Kidney epithelial cell (primary cell): ENCODE results near the gene PRR23E. TPM values are rescaled to one million over a fixed set of nuclear protein-coding genes. Genes with fewer than 3 reads are reported as not detected.

Source experiments
- DNase-seq: peaks from one replicate; pipeline ENCODE4 v3.0.0-alpha.2; 2010; ENCODE audit warnings: low read depth
- H3K27me3 ChIP-seq: 2 replicates; pipeline ENCODE4 v1.6.0; 2011; ENCODE audit warnings: low read length; ENCODE audit not compliant: control insufficient read depth, insufficient read depth
- H3K36me3 ChIP-seq: 2 replicates; pipeline ENCODE4 v1.5.1; 2011; ENCODE audit warnings: low read length; ENCODE audit not compliant: control insufficient read depth, insufficient read depth
- H3K4me3 ChIP-seq: 2 replicates; pipeline ENCODE4 v1.5.1; 2011; ENCODE audit warnings: low read depth, mild to moderate bottlenecking, control low read depth, low read length
- total RNA-seq: library from RNA; depleted of rRNA; stranded (reverse); fragments of >200 nt; gene quantifications from 2 replicates; pipeline ENCODE4 v1.2.3, GENCODE V29; 2015
- TF ChIP-seq, protein P1 (sequence below): IDR thresholded peaks from 2 replicates; pipeline ENCODE4 v1.5.1; 2011; ENCODE audit warnings: mild to moderate bottlenecking, moderate library complexity, low read length, control low read depth, inconsistent platforms; ENCODE audit not compliant: insufficient read depth, poor library complexity, severe bottlenecking

Gene PRR23E
- total RNA-seq, 1 donor from 2014 or later = not detected

DNA sequence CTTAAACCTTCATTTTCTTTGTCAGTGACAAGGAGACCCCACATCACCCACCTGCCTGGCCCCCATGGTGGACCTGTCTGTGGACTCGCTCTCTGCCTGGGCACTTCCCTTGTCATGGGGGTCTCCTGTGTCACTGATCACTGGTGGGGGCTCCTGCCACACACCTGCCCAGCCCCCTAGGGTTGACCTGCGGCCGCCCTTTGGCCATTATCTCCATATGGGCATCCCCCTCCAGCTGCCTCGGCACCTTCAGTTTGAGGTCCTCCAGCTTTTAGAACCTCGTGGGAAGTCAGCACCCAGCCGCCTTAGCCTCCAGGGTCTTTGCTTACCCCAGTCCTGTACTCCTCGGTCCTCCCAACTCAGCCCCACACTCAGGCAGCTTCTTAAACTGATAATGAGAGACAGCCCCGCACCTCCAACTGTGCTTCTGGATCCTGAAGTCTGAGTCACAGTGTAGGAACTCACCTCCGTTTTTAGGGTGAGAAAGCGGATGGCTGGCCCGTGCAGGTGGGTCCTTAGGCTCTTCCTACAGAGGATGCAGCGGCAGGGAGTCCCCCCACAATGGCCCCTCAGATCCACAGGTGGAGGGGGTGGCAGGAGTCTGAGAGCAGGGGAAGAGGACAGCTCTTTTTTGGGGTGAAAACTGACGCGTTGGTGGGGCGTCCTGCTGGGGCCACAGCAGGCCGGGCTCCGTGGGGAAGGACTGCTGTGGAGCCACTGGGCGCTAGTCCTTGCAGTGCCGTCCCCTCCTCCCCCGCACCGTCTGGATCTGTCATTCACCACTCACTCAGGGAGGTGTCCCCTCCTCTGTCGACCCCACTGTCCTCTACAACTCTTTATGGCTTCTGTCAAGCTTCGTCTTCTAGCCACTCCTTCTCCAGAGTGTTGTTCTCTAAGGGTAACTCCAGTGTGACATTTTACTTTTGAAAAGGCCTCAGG is 8.7 kb upstream of the PRR23E start:
- DNase-seq = no peak
- TF ChIP-seq, protein P1, sequence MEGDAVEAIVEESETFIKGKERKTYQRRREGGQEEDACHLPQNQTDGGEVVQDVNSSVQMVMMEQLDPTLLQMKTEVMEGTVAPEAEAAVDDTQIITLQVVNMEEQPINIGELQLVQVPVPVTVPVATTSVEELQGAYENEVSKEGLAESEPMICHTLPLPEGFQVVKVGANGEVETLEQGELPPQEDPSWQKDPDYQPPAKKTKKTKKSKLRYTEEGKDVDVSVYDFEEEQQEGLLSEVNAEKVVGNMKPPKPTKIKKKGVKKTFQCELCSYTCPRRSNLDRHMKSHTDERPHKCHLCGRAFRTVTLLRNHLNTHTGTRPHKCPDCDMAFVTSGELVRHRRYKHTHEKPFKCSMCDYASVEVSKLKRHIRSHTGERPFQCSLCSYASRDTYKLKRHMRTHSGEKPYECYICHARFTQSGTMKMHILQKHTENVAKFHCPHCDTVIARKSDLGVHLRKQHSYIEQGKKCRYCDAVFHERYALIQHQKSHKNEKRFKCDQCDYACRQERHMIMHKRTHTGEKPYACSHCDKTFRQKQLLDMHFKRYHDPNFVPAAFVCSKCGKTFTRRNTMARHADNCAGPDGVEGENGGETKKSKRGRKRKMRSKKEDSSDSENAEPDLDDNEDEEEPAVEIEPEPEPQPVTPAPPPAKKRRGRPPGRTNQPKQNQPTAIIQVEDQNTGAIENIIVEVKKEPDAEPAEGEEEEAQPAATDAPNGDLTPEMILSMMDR = no peak
- no peaks in the 10 kb centered on the region for H3K27me3 ChIP-seq
- H3K4me3 ChIP-seq = no peak overlapping the region
- no peaks in the 10 kb centered on the region for H3K36me3 ChIP-seq

DNA sequence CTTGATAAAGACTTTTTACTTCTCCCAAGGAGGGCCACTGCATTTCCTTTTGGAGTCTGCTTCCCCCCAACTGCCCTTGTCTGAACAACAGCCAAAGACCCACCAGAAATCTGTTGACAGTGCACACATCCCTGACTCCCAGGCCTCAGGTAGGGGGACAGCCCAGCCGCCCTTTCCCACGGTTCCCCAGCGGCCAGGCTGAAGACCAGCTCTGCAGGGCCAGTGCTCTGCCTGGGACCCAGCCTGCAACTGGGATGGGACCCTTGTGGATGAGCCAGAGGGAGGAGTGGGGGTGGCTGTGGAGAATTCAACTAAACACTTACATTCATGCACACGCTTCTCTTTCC is 8.1 kb upstream of the PRR23E start:
- no peak overlapping the region for H3K4me3 ChIP-seq
- H3K36me3 ChIP-seq = no peaks in the 10 kb centered on the region
- DNase-seq = no peak
- no peaks in the 10 kb centered on the region for H3K27me3 ChIP-seq
- TF ChIP-seq, protein P1 = no peak

DNA sequence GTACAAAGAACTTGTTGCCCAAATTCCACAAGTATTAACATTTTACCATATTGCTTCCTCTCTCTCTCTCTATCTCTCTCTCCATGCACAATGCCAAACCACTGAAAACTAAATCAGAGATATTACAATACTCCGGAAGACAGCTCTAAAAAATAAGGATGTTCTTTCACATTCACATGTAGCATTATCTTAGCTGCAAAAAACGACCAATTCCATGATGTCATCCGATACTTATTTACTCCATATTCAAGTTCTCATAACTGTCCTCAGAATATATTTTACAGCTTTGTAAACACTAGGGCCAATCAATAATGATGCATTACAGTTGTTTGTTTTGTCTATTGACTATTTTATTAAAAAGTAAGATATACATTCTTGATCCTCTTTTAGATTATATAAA is 7.7 kb upstream of the PRR23E start:
- no peaks in the 10 kb centered on the region for H3K36me3 ChIP-seq
- no peak overlapping the region for H3K4me3 ChIP-seq
- TF ChIP-seq, protein P1 = no peak
- no peaks in the 10 kb centered on the region for H3K27me3 ChIP-seq
- DNase-seq = no peak

DNA sequence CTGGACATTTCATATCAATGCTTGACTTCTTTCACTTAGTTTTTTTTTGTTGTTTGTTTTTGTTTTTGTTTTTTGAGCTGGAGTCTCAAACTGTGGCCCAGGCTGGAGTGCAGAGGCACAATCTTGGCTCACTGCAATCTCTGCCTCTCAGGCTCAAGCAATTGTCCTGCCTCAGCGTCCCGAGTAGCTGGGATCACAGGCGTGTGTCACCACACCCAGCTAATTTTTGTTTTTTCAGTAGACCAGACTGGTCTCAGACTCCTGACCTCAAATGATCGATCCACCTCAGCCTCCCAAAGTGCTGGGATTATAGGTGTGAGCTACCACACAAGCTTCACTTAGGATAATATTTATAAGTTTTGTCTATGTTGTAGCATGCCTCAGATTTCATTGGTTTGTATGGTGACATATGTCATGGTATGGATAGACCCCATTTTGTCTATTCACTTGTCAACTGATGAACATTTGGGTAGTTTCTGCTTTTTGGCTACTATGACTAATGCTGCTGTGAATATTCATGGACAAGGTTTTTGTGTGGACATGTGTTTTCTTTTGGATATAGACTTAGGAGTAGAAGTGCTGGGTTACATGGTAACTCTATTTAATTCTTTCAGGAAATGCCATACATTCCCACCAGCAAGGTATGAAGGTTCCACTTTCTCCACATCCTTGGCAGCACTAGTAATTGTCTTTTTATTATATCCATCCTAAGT is 6.8 kb upstream of the PRR23E start:
- H3K36me3 ChIP-seq = no peaks in the 10 kb centered on the region
- no peak overlapping the region for H3K4me3 ChIP-seq
- TF ChIP-seq, protein P1 = no peak
- H3K27me3 ChIP-seq = no peaks in the 10 kb centered on the region
- DNase-seq = no peak

DNA sequence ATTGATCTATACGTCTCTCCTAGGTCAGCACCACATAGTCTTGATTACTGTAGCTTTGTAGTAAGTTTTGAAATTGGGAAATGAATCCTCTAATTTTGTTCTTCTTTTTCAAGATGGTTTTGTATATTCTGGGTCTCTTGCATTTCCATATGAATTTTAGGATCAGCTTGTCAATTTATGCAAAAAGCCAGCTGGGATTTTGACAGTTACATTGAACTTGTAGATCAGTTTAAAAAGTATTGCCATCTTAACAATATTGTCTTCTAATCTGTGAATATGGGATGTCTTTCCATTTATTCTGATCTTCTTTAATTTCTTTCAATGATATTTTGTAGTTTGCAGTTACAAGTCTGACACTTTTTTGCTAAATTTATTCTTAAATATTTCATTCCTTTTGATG is 5.6 kb upstream of the PRR23E start:
- H3K4me3 ChIP-seq = no peak overlapping the region
- TF ChIP-seq, protein P1 = no peak
- no peaks in the 10 kb centered on the region for H3K36me3 ChIP-seq
- no peak for DNase-seq
- no peaks in the 10 kb centered on the region for H3K27me3 ChIP-seq
